Epithelial cell of proximal tubule (primary cell): ENCODE data around the gene PRPF19. TPM values are rescaled to one million over a fixed set of nuclear protein-coding genes. Genes with fewer than 3 reads are reported as not detected.

ENCODE experiments used
- DNase-seq: peaks from one replicate; pipeline ENCODE4 v3.0.0-alpha.2; 2011; ENCODE audit warnings: low read depth
- H3K4me3 ChIP-seq: 2 replicates; pipeline ENCODE4 v1.5.1; 2011; ENCODE audit warnings: low read depth, mild to moderate bottlenecking, low read length
- total RNA-seq: library from RNA; depleted of rRNA; stranded (reverse); fragments of >200 nt; gene quantifications from 2 replicates; pipeline ENCODE4 v1.2.3, GENCODE V29; 2015
- TF ChIP-seq, protein P1 (sequence below): conservative IDR thresholded peaks from 2 replicates; pipeline ENCODE4 v1.5.1; 2012; ENCODE audit warnings: low read depth, mild to moderate bottlenecking, low read length

The PRPF19 gene
- total RNA-seq, 1 donor from 2014 or later = 73.2 TPM

GRCh38 chr11:60919320-60919719 is 12.9 kb upstream of the PRPF19 start:
- H3K4me3 ChIP-seq = no peak overlapping the region
- DNase-seq = no peak
- TF ChIP-seq, protein P1, sequence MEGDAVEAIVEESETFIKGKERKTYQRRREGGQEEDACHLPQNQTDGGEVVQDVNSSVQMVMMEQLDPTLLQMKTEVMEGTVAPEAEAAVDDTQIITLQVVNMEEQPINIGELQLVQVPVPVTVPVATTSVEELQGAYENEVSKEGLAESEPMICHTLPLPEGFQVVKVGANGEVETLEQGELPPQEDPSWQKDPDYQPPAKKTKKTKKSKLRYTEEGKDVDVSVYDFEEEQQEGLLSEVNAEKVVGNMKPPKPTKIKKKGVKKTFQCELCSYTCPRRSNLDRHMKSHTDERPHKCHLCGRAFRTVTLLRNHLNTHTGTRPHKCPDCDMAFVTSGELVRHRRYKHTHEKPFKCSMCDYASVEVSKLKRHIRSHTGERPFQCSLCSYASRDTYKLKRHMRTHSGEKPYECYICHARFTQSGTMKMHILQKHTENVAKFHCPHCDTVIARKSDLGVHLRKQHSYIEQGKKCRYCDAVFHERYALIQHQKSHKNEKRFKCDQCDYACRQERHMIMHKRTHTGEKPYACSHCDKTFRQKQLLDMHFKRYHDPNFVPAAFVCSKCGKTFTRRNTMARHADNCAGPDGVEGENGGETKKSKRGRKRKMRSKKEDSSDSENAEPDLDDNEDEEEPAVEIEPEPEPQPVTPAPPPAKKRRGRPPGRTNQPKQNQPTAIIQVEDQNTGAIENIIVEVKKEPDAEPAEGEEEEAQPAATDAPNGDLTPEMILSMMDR = no peak

DNA sequence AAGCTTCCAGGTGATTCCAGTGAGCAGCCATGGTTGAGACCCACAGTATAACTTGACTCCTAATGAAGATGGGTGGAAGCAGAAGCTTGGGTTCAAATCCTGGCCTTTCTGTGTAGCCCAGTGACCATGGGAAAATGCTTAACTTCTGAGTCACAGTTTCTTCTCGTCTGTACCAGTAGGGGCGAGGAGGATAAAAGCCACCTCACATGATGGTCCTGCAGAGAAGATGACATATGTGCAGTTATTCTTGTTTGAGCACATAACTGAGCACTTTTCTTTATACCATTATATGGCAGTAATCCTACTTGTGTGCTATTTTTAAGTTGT is 12.5 kb upstream of the PRPF19 start:
- H3K4me3 ChIP-seq = no peak overlapping the region
- TF ChIP-seq, protein P1 = no peak
- DNase-seq = no peak

DNA sequence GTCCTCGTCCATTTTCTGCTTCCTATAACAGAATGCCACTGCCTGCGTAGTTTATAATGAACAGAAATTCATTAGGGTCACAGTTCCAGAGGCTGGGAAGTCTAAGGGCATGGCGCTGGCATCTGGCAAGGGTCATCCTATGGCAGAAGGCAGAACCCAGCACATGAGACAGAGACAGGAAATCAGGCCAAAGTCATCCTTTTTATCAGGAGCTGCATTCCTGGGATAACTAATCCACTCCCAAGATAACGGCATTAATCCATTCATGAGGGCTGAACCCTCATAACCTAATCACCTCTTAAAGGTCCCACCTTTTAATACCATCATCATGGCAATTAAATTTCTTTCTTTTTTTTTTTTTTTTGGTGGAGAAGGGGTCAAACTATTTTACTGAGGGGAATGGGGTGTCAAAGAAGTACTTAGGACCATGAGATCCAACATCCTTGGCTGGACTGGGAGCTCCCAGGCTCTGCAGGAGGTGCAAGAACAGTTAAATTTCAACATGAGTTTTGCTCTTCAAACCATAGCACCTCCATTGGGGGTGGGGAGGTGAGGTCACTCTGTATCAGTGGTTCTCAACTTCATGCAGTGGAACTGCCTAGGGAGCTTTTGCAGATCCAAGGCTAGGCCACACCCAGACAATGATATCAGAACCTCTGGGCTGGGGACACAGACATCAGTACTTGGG is 12.0 kb upstream of the PRPF19 start:
- H3K4me3 ChIP-seq = no peak overlapping the region
- no peak for DNase-seq
- TF ChIP-seq, protein P1 = no peak

GRCh38 chr11:60917267-60917666 is 10.9 kb upstream of the PRPF19 start:
- H3K4me3 ChIP-seq = no peak overlapping the region
- TF ChIP-seq, protein P1 = no peak
- no peak for DNase-seq

DNA sequence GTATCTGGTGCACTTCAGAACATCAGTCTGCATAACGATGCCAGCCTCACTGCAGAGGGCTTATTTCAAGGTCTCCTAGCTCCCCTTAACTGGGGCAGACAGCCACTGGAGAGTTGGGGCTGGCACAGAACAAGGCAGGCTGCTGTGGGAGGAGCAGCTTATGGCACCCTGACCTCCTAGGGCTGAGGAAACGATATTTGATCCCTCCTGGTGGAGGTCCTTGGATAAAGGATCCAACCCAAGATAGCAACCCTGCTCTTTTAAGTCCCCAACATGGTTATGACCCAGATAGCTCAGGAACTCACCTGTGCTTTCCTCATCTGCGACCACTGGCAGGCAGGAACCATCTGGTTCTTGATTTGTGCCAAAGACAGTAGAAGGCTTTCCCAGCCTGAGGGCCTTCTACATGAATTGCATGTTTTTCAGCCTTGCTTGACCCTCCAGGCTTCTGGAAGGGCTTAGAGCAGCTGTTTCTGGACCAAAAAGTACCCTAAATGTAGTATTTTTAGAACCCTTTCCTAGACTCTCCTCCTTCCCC is 10.4 kb upstream of the PRPF19 start:
- DNase-seq = no peak
- TF ChIP-seq, protein P1 = no peak
- H3K4me3 ChIP-seq = no peak overlapping the region

DNA sequence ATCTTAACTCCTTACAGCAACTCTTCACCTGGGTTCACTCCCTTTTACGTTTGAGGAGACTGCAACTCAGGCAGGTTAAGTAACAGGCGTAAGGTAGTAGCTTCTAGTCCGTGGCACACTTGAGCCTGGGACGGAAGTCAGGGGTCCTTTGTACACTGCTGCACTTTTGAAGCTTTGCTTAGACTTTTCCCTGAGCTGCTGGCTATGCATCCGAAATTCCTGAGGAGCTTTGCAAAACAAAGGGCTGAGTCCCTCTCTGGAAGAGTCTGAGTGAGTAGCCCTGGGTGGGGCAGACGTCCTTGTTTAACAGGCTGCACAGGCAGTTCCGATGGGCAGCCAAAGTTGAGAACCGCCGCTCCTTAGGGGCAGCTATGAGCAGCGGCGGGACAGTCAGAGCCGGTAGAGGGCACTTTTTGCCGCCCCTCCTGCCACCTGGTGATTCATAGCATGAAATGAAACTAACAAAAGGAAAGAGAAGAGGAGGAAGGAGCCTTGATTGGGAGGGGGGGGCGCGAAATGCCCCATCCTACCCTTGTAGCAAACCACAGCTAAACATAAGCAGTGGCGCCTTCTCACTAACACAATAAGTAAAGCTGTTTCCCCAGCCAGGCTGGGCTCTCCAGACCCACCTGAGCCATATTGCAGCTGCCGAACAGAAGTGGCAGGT is 9.0 kb upstream of the PRPF19 start:
- H3K4me3 ChIP-seq = peak overlapping the region; percentile 86
- DNase-seq = no peak
- TF ChIP-seq, protein P1 = peak; percentile 47
